NCI-H524 treated with DMSO at 0.1 percent for 48 hours (cell line): ENCODE measurements around the gene RAB44.

Experiments used
- DNase-seq: peaks from one replicate; lab custom pipeline; 2025; lab: John Stamatoyannopoulos, UW

Gene RAB44

GRCh38 chr6:36730424-36731380, 33.1 kb downstream of the RAB44 start:
- DNase-seq: no peak

- DNase-seq: no peak
Measured at GRCh38 chr6:36731622-36732310, 34.1 kb downstream of the RAB44 start.

- DNase-seq: no peak
Measured at GRCh38 chr6:36733300-36733699, 35.7 kb downstream of the RAB44 start.

- no peak for DNase-seq
Measured at GRCh38 chr6:36734486-36735060, 36.9 kb downstream of the RAB44 start.

- DNase-seq: no peak
Measured at GRCh38 chr6:36735110-36736071, 37.8 kb downstream of the RAB44 start.

- no peak for DNase-seq
Measured at GRCh38 chr6:36737043-36737785, 39.6 kb downstream of the RAB44 start.

GRCh38 chr6:36738108-36738507, 40.5 kb downstream of the RAB44 start:
- DNase-seq: no peak

- no peak for DNase-seq
Measured at GRCh38 chr6:36739947-36740817, 42.6 kb downstream of the RAB44 start.

GRCh38 chr6:36740818-36741179, 43.2 kb downstream of the RAB44 start:
- no peak for DNase-seq

GRCh38 chr6:36742146-36742545, 44.5 kb downstream of the RAB44 start:
- DNase-seq: no peak

GRCh38 chr6:36743032-36743431, 45.4 kb downstream of the RAB44 start:
- DNase-seq: no peak

GRCh38 chr6:36743538-36744303, 46.1 kb downstream of the RAB44 start:
- no peak for DNase-seq

GRCh38 chr6:36744304-36744673, 46.7 kb downstream of the RAB44 start:
- DNase-seq: no peak

GRCh38 chr6:36745283-36745682, 47.7 kb downstream of the RAB44 start:
- no peak for DNase-seq

GRCh38 chr6:36745836-36746235, 48.2 kb downstream of the RAB44 start:
- DNase-seq: no peak

GRCh38 chr6:36746251-36746650, 48.6 kb downstream of the RAB44 start:
- no peak for DNase-seq

GRCh38 chr6:36749829-36750489, 52.3 kb downstream of the RAB44 start:
- DNase-seq: no peak

- DNase-seq: no peak
Measured at GRCh38 chr6:36751091-36751490, 53.5 kb downstream of the RAB44 start.

GRCh38 chr6:36751833-36752186, 54.2 kb downstream of the RAB44 start:
- no peak for DNase-seq
